Globus pallidus (tissue), 1 donor: Measurements from ENCODE around the gene SULT1C2.
"Not testable (repeated sequence)": the region's sequence is repeated elsewhere in the genome, so short reads cannot be mapped to it uniquely, and the experiment has no call there.

ENCODE experiments used
- DNase-seq: peaks from one replicate; pipeline ENCODE4 v3.0.0-alpha.2; 2015; ENCODE audit warnings: low spot score

The SULT1C2 gene

GRCh38 chr2:108288534-108289106, at the start of gene SULT1C2:
Gene SULT1C2, plus strand, starts transcription at chr2:108288895. Its CDS starts 4,773 bp downstream, at chr2:108293668.
- DNase-seq, result peak; percentile 3

GRCh38 chr2:108239786-108240185, 48.9 kb upstream of the SULT1C2 start, which contains the start of gene SULT1C3:
Gene SULT1C3, plus strand, starts transcription at chr2:108239968. Its CDS starts 7,227 bp downstream, at chr2:108247195.
- no peak for DNase-seq

GRCh38 chr2:108240966-108241365, 47.7 kb upstream of the SULT1C2 start:
- no peak for DNase-seq

GRCh38 chr2:108243566-108243965, 45.1 kb upstream of the SULT1C2 start:
- no peak for DNase-seq

GRCh38 chr2:108244667-108245414, 43.9 kb upstream of the SULT1C2 start:
- DNase-seq, result no peak

- DNase-seq, result no peak
These were observed 35.6 kb upstream of the SULT1C2 start for GRCh38 chr2:108253106-108253505.

GRCh38 chr2:108257757-108258331, 30.9 kb upstream of the SULT1C2 start:
- DNase-seq, result no peak

- no peak for DNase-seq
These were observed 27.9 kb upstream of the SULT1C2 start for GRCh38 chr2:108260773-108261172.

- DNase-seq, result no peak
These were observed 26.7 kb upstream of the SULT1C2 start for GRCh38 chr2:108262036-108262435.

GRCh38 chr2:108263401-108263800, 25.3 kb upstream of the SULT1C2 start:
- no peak for DNase-seq

GRCh38 chr2:108266218-108266617, 22.5 kb upstream of the SULT1C2 start:
- no peak for DNase-seq

GRCh38 chr2:108267101-108267500, 21.6 kb upstream of the SULT1C2 start:
- peak; percentile 17 for DNase-seq

GRCh38 chr2:108268001-108268400, 20.7 kb upstream of the SULT1C2 start:
- DNase-seq, result no peak

- DNase-seq, result no peak
These were observed 18.3 kb upstream of the SULT1C2 start for GRCh38 chr2:108270346-108270745.

GRCh38 chr2:108270768-108271506, 17.8 kb upstream of the SULT1C2 start:
- DNase-seq, result no peak

- no peak for DNase-seq
These were observed 16.9 kb upstream of the SULT1C2 start for GRCh38 chr2:108271691-108272253.

- no peak for DNase-seq
These were observed 10.1 kb upstream of the SULT1C2 start for GRCh38 chr2:108278631-108279030.

- no peak for DNase-seq
These were observed 9.2 kb upstream of the SULT1C2 start for GRCh38 chr2:108279468-108279867.

GRCh38 chr2:108280466-108280865, 8.2 kb upstream of the SULT1C2 start:
- no peak for DNase-seq

- not testable (repeated sequence) for DNase-seq
These were observed 4.1 kb upstream of the SULT1C2 start for GRCh38 chr2:108284566-108284965.

- DNase-seq, result no peak
These were observed 3.1 kb upstream of the SULT1C2 start for GRCh38 chr2:108285616-108286015.

GRCh38 chr2:108287169-108287568, 1.5 kb upstream of the SULT1C2 start:
- DNase-seq, result no peak
